ENCODE data around the gene ZEB2. TPM values are rescaled to one million over a fixed set of nuclear protein-coding genes. Genes with fewer than 3 reads are reported as not detected.

Gene ZEB2
- total RNA-seq, 1 experiment from 2014 or later, result 29.4 TPM

DNA sequence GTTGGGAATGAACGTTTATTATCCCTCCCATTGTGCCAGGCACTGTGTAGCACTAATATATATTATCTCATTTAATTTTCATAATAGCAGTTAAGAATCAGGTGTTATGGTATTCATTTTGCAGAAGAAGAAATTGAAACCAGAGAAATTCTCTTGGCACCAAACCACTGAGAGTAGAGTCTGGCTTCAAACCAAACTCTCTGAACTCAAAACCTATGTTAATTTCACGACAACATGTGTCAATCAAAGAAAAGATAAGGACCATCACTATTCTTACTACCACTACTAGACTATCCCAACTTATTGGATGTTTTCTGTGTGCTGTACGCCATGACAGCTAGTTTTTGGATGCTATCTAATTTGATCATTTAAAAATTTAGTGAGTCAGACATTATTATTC is 24.1 kb upstream of the ZEB2 start:
- Histone ChIP-seq H3K9me3 (ENCODE audit: low read length) (no peaks in the 10 kb centered on the region), H4K20me1 (ENCODE audit: insufficient read depth, low read depth, low read length) (no peaks in the 10 kb centered on the region), H3K9me2 (replicated peaks; ENCODE audit: insufficient read depth, low read length) (no peaks in the 10 kb centered on the region), H3K27ac (ENCODE audit: low read length) (no peak overlapping the region), H3K79me2 (ENCODE audit: low read length) (no peaks in the 10 kb centered on the region), H3K4me1 (ENCODE audit: low read length) (peaks cover 12% of the 10 kb centered on the region), H3K4me3 (ENCODE audit: low read length) (no peak overlapping the region), H3K9ac (ENCODE audit: low read length) (no peak overlapping the region), H3K27me3 (ENCODE audit: low read length) (no peaks in the 10 kb centered on the region), H3K36me3 (ENCODE audit: insufficient read depth, low read length) (no peaks in the 10 kb centered on the region), H2AFZ (ENCODE audit: low read length) (no peak overlapping the region), H3K4me2 (ENCODE audit: low read depth, low read length, poor library complexity, severe bottlenecking) (no peak overlapping the region)
- no peak for DNase-seq

DNA sequence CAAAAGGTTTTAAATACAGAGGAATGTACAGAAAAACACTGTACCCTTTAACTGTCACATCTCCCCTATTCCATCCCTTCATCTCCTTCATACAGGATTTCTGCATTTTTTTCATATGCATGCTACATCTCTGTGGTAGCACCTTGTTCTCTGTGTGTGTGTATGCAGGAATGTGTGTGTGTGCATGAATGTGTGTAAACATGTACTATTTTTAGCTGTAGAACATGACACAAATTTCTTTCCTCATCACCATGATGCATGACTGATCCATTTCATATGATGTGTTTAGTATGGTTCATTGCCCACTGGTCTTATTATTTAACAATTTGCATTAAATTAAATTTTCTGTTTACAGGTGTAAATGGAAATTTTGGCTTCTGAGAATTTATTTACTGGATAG is 21.5 kb upstream of the ZEB2 start:
- Histone ChIP-seq H3K36me3 (ENCODE audit: insufficient read depth, low read length) (no peaks in the 10 kb centered on the region), H3K4me3 (ENCODE audit: low read length) (no peak overlapping the region), H3K27me3 (ENCODE audit: low read length) (no peaks in the 10 kb centered on the region), H3K9me3 (ENCODE audit: low read length) (no peaks in the 10 kb centered on the region), H3K4me1 (ENCODE audit: low read length) (no peaks in the 10 kb centered on the region), H4K20me1 (ENCODE audit: insufficient read depth, low read depth, low read length) (no peaks in the 10 kb centered on the region), H3K27ac (ENCODE audit: low read length) (no peak overlapping the region), H3K9me2 (replicated peaks; ENCODE audit: insufficient read depth, low read length) (no peaks in the 10 kb centered on the region), H3K79me2 (ENCODE audit: low read length) (no peaks in the 10 kb centered on the region), H2AFZ (ENCODE audit: low read length) (no peak overlapping the region), H3K4me2 (ENCODE audit: low read depth, low read length, poor library complexity, severe bottlenecking) (no peak overlapping the region), H3K9ac (ENCODE audit: low read length) (no peak overlapping the region)
- no peak for DNase-seq

DNA sequence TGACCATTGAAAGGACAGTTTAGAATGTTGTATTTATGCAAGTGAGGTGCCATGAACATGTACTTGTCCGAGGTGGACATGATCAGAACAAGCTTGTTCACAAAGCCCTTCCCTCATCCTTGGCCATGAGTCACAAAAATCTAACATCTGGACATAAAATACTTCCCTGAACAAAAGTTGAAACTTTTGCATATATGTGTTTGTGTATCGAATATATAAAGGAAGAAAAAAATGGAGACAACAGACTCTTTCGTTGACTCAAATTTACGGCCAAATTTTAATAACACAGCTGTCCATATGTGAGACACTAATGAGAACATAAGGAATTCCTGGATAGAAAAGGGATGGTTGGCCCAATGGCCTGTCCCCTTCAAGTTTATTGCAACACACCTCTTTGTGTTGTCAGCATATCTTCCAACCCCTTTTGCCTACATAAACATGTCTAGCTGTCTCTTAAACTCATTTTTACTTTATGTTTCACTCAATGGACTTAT is 19.4 kb upstream of the ZEB2 start:
- no peak for DNase-seq
- Histone ChIP-seq H3K9me2 (replicated peaks; ENCODE audit: insufficient read depth, low read length) (no peaks in the 10 kb centered on the region), H2AFZ (ENCODE audit: low read length) (no peak overlapping the region), H3K27me3 (ENCODE audit: low read length) (no peaks in the 10 kb centered on the region), H3K79me2 (ENCODE audit: low read length) (no peaks in the 10 kb centered on the region), H3K36me3 (ENCODE audit: insufficient read depth, low read length) (no peaks in the 10 kb centered on the region), H3K4me3 (ENCODE audit: low read length) (no peak overlapping the region), H3K4me2 (ENCODE audit: low read depth, low read length, poor library complexity, severe bottlenecking) (no peak overlapping the region), H3K4me1 (ENCODE audit: low read length) (no peaks in the 10 kb centered on the region), H3K27ac (ENCODE audit: low read length) (no peak overlapping the region), H4K20me1 (ENCODE audit: insufficient read depth, low read depth, low read length) (no peaks in the 10 kb centered on the region), H3K9ac (ENCODE audit: low read length) (no peak overlapping the region), H3K9me3 (ENCODE audit: low read length) (no peaks in the 10 kb centered on the region)

DNA sequence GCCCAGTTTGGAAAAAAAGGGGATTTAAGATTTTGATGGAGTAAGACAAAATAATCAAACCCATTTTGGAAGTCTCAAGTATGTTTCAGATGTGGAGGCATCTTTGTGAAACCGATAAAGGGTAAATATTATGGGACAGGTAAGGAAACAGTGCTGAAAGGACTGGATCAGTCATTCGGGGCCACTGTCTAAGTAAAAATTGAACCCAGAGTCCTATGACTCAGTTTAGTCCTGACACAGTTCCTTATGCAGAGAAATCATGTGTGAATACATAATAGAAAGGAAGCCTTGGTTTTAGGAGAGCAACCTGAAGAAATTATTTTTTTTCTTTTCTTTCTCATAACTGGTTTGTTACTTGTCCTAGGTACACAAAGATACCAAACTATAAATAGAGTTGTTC is 15.4 kb upstream of the ZEB2 start:
- Histone ChIP-seq H3K36me3 (ENCODE audit: insufficient read depth, low read length) (no peaks in the 10 kb centered on the region), H3K9me3 (ENCODE audit: low read length) (no peaks in the 10 kb centered on the region), H2AFZ (ENCODE audit: low read length) (no peak overlapping the region), H3K4me3 (ENCODE audit: low read length) (no peak overlapping the region), H3K9ac (ENCODE audit: low read length) (no peak overlapping the region), H3K27ac (ENCODE audit: low read length) (no peak overlapping the region), H3K4me2 (ENCODE audit: low read depth, low read length, poor library complexity, severe bottlenecking) (no peak overlapping the region), H3K27me3 (ENCODE audit: low read length) (no peaks in the 10 kb centered on the region; the same call in 1 of the 2 replicates), H3K4me1 (ENCODE audit: low read length) (peaks cover 3% of the 10 kb centered on the region), H3K79me2 (ENCODE audit: low read length) (no peaks in the 10 kb centered on the region), H3K9me2 (replicated peaks; ENCODE audit: insufficient read depth, low read length) (no peaks in the 10 kb centered on the region), H4K20me1 (ENCODE audit: insufficient read depth, low read depth, low read length) (no peaks in the 10 kb centered on the region)
- no peak for DNase-seq

DNA sequence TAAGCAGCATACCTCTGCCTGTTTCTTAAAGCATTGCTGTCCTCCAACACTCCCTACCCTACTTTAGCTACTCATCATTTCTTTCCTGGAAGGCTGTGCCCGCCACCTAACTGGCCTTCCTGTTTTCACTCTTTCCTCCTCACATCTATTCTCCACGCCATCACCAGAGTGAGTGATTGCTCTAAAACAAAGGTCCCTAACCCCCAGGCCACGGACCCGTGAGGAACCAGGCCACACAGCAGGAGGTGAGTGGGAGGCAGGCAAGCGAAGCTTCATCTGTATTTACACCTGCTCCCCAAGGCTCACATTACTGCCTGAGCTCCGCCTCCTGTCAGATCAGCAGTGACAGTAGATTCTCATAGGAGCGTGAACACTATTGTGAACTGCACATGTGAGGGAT is 13.3 kb upstream of the ZEB2 start:
- Histone ChIP-seq H3K4me3 (ENCODE audit: low read length) (no peak overlapping the region), H2AFZ (ENCODE audit: low read length) (no peak overlapping the region), H3K27ac (ENCODE audit: low read length) (no peak overlapping the region), H3K4me2 (ENCODE audit: low read depth, low read length, poor library complexity, severe bottlenecking) (no peak overlapping the region), H3K9ac (ENCODE audit: low read length) (no peak overlapping the region), H3K9me3 (ENCODE audit: low read length) (no peaks in the 10 kb centered on the region), H4K20me1 (ENCODE audit: insufficient read depth, low read depth, low read length) (no peaks in the 10 kb centered on the region), H3K36me3 (ENCODE audit: insufficient read depth, low read length) (no peaks in the 10 kb centered on the region), H3K4me1 (ENCODE audit: low read length) (peaks cover 3% of the 10 kb centered on the region), H3K27me3 (ENCODE audit: low read length) (no peaks in the 10 kb centered on the region; the same call in 1 of the 2 replicates), H3K9me2 (replicated peaks; ENCODE audit: insufficient read depth, low read length) (no peaks in the 10 kb centered on the region), H3K79me2 (ENCODE audit: low read length) (no peaks in the 10 kb centered on the region)
- no peak for DNase-seq

DNA sequence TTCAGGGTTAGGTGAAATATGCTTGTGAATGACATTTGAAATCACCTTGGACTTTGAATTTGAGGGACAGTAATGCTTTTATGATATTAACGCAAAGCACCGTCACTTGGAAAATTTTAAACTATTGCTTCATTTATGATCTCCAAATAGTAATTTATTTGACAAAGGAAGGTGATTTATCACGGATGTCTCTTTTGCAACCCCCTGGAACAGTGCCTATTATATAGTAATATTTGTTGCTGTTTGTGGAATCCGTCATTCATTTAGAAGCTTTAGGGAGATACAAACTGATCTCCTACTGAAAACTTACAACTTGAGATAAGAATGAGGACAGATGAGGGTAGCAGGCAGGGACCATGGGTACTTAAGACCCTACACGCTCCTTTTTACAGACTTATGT is 10.7 kb upstream of the ZEB2 start:
- H3K4me3 ChIP-seq (ENCODE audit: low read length), result no peak overlapping the region
- no peak overlapping the region for H3K27ac ChIP-seq (ENCODE audit: low read length)
- no peak overlapping the region for H2AFZ ChIP-seq (ENCODE audit: low read length)
- no peak overlapping the region for H3K4me2 ChIP-seq (ENCODE audit: low read depth, low read length, poor library complexity, severe bottlenecking)
- no peak for DNase-seq
- H3K9me2 ChIP-seq (replicated peaks; ENCODE audit: insufficient read depth, low read length), result no peaks in the 10 kb centered on the region
- no peaks in the 10 kb centered on the region for H3K9me3 ChIP-seq (ENCODE audit: low read length)
- no peaks in the 10 kb centered on the region for H3K79me2 ChIP-seq (ENCODE audit: low read length)
- H3K4me1 ChIP-seq (ENCODE audit: low read length), result peaks cover 3% of the 10 kb centered on the region
- no peaks in the 10 kb centered on the region for H4K20me1 ChIP-seq (ENCODE audit: insufficient read depth, low read depth, low read length)
- H3K36me3 ChIP-seq (ENCODE audit: insufficient read depth, low read length), result no peaks in the 10 kb centered on the region
- no peaks in the 10 kb centered on the region; the same call in 1 of the 2 replicates for H3K27me3 ChIP-seq (ENCODE audit: low read length)
- no peak overlapping the region for H3K9ac ChIP-seq (ENCODE audit: low read length)

DNA sequence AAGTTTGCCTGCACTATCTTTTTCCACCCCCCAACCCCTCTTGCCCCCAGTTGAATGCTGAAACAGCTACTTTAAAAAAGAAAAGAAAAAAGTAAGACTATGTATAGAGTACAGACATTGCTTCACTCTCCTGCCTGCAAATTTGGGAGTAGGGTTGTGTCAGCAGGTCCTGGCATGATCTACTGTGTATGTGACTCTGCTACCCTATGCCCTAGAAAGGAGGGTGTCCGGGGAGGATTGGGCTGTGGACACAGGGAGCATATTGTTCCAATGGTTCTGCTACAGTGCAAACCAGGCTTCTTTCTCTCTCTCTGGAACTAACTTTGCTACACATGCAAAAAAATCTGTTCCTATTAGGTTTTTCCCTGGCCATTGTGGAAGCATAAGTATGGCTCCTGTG is 9.9 kb upstream of the ZEB2 start:
- Histone ChIP-seq H3K4me2 (ENCODE audit: low read depth, low read length, poor library complexity, severe bottlenecking) (no peak overlapping the region), H4K20me1 (ENCODE audit: insufficient read depth, low read depth, low read length) (no peaks in the 10 kb centered on the region), H3K27me3 (ENCODE audit: low read length) (no peaks in the 10 kb centered on the region; the same call in 1 of the 2 replicates), H3K79me2 (ENCODE audit: low read length) (no peaks in the 10 kb centered on the region), H3K4me3 (ENCODE audit: low read length) (no peak overlapping the region), H2AFZ (ENCODE audit: low read length) (no peak overlapping the region), H3K9ac (ENCODE audit: low read length) (no peak overlapping the region), H3K9me3 (ENCODE audit: low read length) (no peaks in the 10 kb centered on the region), H3K9me2 (replicated peaks; ENCODE audit: insufficient read depth, low read length) (no peaks in the 10 kb centered on the region), H3K27ac (ENCODE audit: low read length) (no peak overlapping the region), H3K4me1 (ENCODE audit: low read length) (peaks cover 3% of the 10 kb centered on the region), H3K36me3 (ENCODE audit: insufficient read depth, low read length) (no peaks in the 10 kb centered on the region)
- DNase-seq, result no peak

DNA sequence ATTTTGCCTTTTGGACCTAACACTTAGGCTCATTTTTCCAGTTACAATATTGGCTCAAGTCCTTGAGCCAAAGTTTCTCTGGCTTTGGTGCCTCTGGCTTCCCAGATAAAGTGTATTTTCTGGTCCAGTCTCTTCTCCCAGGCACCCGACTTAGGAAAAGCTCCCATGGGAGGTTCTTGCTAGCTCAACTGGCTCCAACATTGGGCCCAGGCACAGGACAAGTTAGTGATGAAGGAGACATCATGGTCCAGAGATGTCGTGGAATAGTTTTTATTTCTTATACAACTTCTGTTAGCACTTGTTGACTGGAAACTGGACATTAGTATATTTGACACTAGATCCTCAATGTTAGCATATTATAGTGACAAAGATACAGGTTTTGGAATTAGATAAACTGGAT is 8.2 kb upstream of the ZEB2 start:
- Histone ChIP-seq H3K27me3 (ENCODE audit: low read length) (no peaks in the 10 kb centered on the region; the same call in 1 of the 2 replicates), H3K4me3 (ENCODE audit: low read length) (no peak overlapping the region), H2AFZ (ENCODE audit: low read length) (no peak overlapping the region)

DNA sequence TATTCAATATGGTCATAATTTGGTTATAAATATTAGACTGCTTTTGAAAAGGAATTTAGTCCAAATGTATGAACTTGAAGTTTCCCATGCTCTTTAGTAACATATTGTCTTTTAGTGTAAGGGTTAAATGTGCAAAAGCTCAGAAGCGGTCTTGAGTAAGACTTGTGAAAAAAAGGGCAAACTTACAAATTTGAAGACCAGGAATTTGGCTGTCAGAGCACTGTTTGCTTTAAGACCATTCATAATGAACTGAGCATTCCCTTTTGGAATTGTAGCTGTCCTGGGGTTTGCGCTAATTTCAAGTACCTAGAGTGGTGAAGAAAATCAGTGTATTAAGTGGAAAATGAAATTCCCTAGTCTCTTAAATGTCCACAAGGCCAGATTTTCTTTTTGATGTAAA is 6.9 kb upstream of the ZEB2 start:
- peaks cover 24% of the 10 kb centered on the region for H3K4me1 ChIP-seq (ENCODE audit: low read length)
- no peaks in the 10 kb centered on the region for H3K36me3 ChIP-seq (ENCODE audit: insufficient read depth, low read length)
- no peak overlapping the region for H3K4me2 ChIP-seq (ENCODE audit: low read depth, low read length, poor library complexity, severe bottlenecking)
- no peak for DNase-seq
- H3K27me3 ChIP-seq (ENCODE audit: low read length), result no peaks in the 10 kb centered on the region; the same call in 1 of the 2 replicates
- H3K9me2 ChIP-seq (replicated peaks; ENCODE audit: insufficient read depth, low read length), result no peaks in the 10 kb centered on the region
- no peaks in the 10 kb centered on the region for H3K9me3 ChIP-seq (ENCODE audit: low read length)
- H3K4me3 ChIP-seq (ENCODE audit: low read length), result no peak overlapping the region
- H4K20me1 ChIP-seq (ENCODE audit: insufficient read depth, low read depth, low read length), result no peaks in the 10 kb centered on the region
- H2AFZ ChIP-seq (ENCODE audit: low read length), result no peak overlapping the region
- no peak overlapping the region for H3K27ac ChIP-seq (ENCODE audit: low read length)
- H3K79me2 ChIP-seq (ENCODE audit: low read length), result no peaks in the 10 kb centered on the region
- H3K9ac ChIP-seq (ENCODE audit: low read length), result no peak overlapping the region

More for the DNA sequence above, 8.2 kb upstream of the ZEB2 start:
- no peaks in the 10 kb centered on the region for H3K9me3 ChIP-seq (ENCODE audit: low read length)
- no peaks in the 10 kb centered on the region for H3K9me2 ChIP-seq (replicated peaks; ENCODE audit: insufficient read depth, low read length)
- H3K4me2 ChIP-seq (ENCODE audit: low read depth, low read length, poor library complexity, severe bottlenecking), result no peak overlapping the region
- no peak for DNase-seq
- no peaks in the 10 kb centered on the region for H3K36me3 ChIP-seq (ENCODE audit: insufficient read depth, low read length)
- no peaks in the 10 kb centered on the region for H3K79me2 ChIP-seq (ENCODE audit: low read length)
- H3K9ac ChIP-seq (ENCODE audit: low read length), result no peak overlapping the region
- H4K20me1 ChIP-seq (ENCODE audit: insufficient read depth, low read depth, low read length), result no peaks in the 10 kb centered on the region
- no peak overlapping the region for H3K27ac ChIP-seq (ENCODE audit: low read length)
- H3K4me1 ChIP-seq (ENCODE audit: low read length), result peaks cover 12% of the 10 kb centered on the region

Data from Karpas-422 (cell line).